ELF-1 (cell line): ENCODE results near the gene MYBPC3.

Experiments
- DNase-seq: peaks from one replicate; pipeline ENCODE4 v3.0.0-alpha.2; 2016; ENCODE audit warnings: low read depth, low spot score

The MYBPC3 gene

GRCh38 chr11:47357985-47358730 lies 5.7 kb upstream of the MYBPC3 start:
- DNase-seq, result no peak

- no peak for DNase-seq
Observed at GRCh38 chr11:47356998-47357329, 4.5 kb upstream of the MYBPC3 start.

- DNase-seq, result no peak
Observed at GRCh38 chr11:47356129-47356997, 3.9 kb upstream of the MYBPC3 start.

- peak; percentile 98 for DNase-seq
Observed at GRCh38 chr11:47355283-47356128, 3.0 kb upstream of the MYBPC3 start.

- no peak for DNase-seq
Observed at GRCh38 chr11:47354913-47355282, 2.4 kb upstream of the MYBPC3 start.

- DNase-seq, result no peak
Observed at GRCh38 chr11:47353978-47354774, 1.7 kb upstream of the MYBPC3 start.

- no peak for DNase-seq
Observed at GRCh38 chr11:47351156-47352126, 1.1 kb downstream of the MYBPC3 start.

GRCh38 chr11:47350315-47350714 lies 2.2 kb downstream of the MYBPC3 start:
- no peak for DNase-seq

- no peak for DNase-seq
Observed at GRCh38 chr11:47349521-47350095, 2.9 kb downstream of the MYBPC3 start.

- peak; percentile 43 for DNase-seq
Observed at GRCh38 chr11:47348859-47349258, 3.6 kb downstream of the MYBPC3 start.

- no peak for DNase-seq
Observed at GRCh38 chr11:47348131-47348802, 4.2 kb downstream of the MYBPC3 start.

GRCh38 chr11:47347137-47347536 lies 5.4 kb downstream of the MYBPC3 start:
- DNase-seq, result no peak

- DNase-seq, result no peak
Observed at GRCh38 chr11:47345890-47346563, 6.5 kb downstream of the MYBPC3 start.

- DNase-seq, result no peak
Observed at GRCh38 chr11:47342854-47343253, 9.6 kb downstream of the MYBPC3 start.

GRCh38 chr11:47342036-47342803 lies 10.3 kb downstream of the MYBPC3 start:
- no peak for DNase-seq

- DNase-seq, result no peak
Observed at GRCh38 chr11:47340980-47341775, 11.3 kb downstream of the MYBPC3 start.

- no peak for DNase-seq
Observed at GRCh38 chr11:47340010-47340409, 12.5 kb downstream of the MYBPC3 start.
